Measurements from ENCODE around the gene LGALS4. TPM values are rescaled to one million over a fixed set of nuclear protein-coding genes. Genes with fewer than 3 reads are reported as not detected.
"Not testable (repeated sequence)": the region's sequence is repeated elsewhere in the genome, so short reads cannot be mapped to it uniquely, and the experiment has no call there.

Gene LGALS4
- total RNA-seq, 1 donor from 2014 or later: 33.4 TPM

DNA sequence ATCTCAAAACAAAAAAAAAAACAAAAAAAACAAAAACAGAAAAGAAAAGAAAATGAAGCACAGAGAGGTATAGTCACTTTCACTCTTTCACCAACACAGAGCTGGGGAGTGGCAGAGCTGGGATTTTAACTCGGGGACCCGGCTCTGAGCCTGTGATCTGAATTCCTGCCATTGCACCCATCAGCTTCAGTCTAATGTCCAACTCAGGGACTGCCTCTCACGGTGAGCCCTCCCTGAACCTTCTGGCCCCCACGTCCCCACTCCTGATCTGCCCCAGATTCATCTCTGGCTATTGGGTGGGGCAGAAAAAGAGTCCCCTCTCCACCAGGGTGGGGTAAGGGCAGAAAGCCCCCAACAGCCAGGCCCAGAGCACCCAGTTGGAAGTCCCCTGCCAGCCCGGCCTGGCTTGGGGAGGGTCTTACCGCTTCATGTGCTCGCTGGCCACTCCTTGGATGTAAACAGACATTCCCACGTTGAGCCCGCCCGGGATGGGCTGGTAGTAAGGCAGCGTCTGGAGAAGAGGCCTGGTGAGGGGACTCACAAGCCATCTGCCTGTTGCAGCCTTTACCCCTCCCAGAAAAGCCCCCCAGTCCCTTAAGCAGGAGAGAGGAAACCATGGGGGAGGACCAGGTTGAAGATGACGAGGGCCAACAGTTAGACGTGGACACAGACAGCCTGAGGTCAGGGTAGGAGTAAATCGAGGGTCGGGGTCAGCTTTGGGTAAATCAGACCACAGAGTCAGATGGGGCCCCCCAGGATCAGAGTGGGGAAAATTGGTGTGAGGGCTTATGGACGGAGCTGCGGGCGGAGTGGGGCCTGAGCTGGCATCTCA lies 520 bp downstream of the LGALS4 start:
- H3K27me3 Mint-ChIP-seq: no peaks in the 10 kb centered on the region
- H3K4me3 Mint-ChIP-seq: no peak overlapping the region
- H3K9me3 Mint-ChIP-seq: no peaks in the 10 kb centered on the region
- peak overlapping the region; percentile 39 for H3K27ac Mint-ChIP-seq
- TF ChIP-seq, protein P1, sequence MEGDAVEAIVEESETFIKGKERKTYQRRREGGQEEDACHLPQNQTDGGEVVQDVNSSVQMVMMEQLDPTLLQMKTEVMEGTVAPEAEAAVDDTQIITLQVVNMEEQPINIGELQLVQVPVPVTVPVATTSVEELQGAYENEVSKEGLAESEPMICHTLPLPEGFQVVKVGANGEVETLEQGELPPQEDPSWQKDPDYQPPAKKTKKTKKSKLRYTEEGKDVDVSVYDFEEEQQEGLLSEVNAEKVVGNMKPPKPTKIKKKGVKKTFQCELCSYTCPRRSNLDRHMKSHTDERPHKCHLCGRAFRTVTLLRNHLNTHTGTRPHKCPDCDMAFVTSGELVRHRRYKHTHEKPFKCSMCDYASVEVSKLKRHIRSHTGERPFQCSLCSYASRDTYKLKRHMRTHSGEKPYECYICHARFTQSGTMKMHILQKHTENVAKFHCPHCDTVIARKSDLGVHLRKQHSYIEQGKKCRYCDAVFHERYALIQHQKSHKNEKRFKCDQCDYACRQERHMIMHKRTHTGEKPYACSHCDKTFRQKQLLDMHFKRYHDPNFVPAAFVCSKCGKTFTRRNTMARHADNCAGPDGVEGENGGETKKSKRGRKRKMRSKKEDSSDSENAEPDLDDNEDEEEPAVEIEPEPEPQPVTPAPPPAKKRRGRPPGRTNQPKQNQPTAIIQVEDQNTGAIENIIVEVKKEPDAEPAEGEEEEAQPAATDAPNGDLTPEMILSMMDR (conservative IDR thresholded peaks at IDR 0.05): no peak
- DNase-seq (ENCODE audit: extremely low spot score, unreplicated experiment): no peak
- H3K36me3 Mint-ChIP-seq: peaks cover 5% of the 10 kb centered on the region
- peaks cover 6% of the 10 kb centered on the region for H3K4me1 Mint-ChIP-seq (ENCODE audit: unreplicated experiment)

DNA sequence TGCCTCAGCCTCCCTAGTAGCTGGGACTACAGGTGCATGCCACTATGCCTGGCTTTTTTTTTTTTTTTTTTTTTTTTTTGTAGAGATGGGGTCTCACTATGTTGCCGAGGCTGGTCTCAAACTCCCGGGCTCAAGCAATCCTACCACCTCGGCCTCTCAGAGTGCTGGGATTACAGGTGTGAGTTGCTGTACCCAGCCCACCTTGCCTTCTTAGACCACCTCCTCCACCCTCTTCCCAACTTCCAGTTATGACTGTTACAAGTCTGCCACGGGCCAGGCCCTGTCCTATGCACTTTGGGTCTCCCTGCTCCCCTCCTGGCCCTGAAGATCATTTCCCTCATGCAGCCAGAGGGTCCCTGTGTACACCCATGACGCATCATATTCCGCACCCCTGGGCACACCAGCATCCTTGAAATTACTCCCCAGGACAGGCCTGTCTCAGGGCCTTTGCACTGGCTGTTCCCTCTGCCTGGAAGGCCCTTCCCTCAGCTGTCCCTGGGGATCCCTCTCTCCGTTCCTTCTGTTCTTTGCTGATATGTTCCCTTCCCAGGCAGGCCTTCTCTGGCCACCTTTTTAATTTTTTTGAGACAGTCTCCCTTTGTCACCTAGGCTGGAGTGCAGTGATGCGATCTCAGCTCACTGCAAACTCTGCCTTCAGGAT lies 3.0 kb downstream of the LGALS4 start:
- Mint-ChIP-seq H3K27ac (no peak overlapping the region), H3K9me3 (no peaks in the 10 kb centered on the region), H3K36me3 (no peaks in the 10 kb centered on the region), H3K4me3 (no peak overlapping the region), H3K4me1 (ENCODE audit: unreplicated experiment) (peaks cover 9% of the 10 kb centered on the region), H3K27me3 (no peaks in the 10 kb centered on the region)
- no peak for DNase-seq (ENCODE audit: extremely low spot score, unreplicated experiment)
- TF ChIP-seq, protein P1 (conservative IDR thresholded peaks at IDR 0.05): no peak

DNA sequence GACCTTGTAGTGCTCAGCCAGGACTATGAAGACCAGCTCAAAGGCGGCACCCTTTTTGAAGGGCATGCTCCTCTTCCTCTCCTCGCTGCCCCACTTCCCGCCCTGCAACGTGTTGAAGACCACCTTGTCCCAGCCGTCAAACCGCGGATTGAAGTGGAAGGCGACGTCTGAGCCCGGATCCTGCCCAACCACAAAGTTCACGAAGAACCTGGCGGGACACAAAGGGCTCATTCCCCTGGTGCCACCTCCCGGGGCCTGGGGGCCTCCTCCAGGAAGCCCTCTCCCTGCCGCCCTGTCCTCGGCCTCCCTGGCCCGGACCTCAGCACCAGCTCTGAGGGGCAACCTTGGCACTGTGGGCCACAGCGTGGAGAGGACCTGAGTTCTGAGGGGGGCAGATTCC lies 4.0 kb downstream of the LGALS4 start:
- DNase-seq (ENCODE audit: extremely low spot score, unreplicated experiment): no peak
- H3K9me3 Mint-ChIP-seq: no peaks in the 10 kb centered on the region
- H3K4me1 Mint-ChIP-seq (ENCODE audit: unreplicated experiment): peaks cover 9% of the 10 kb centered on the region
- no peaks in the 10 kb centered on the region for H3K36me3 Mint-ChIP-seq
- TF ChIP-seq, protein P1 (conservative IDR thresholded peaks at IDR 0.05): no peak
- H3K27me3 Mint-ChIP-seq: no peaks in the 10 kb centered on the region
- no peak overlapping the region for H3K27ac Mint-ChIP-seq
- no peak overlapping the region for H3K4me3 Mint-ChIP-seq

DNA sequence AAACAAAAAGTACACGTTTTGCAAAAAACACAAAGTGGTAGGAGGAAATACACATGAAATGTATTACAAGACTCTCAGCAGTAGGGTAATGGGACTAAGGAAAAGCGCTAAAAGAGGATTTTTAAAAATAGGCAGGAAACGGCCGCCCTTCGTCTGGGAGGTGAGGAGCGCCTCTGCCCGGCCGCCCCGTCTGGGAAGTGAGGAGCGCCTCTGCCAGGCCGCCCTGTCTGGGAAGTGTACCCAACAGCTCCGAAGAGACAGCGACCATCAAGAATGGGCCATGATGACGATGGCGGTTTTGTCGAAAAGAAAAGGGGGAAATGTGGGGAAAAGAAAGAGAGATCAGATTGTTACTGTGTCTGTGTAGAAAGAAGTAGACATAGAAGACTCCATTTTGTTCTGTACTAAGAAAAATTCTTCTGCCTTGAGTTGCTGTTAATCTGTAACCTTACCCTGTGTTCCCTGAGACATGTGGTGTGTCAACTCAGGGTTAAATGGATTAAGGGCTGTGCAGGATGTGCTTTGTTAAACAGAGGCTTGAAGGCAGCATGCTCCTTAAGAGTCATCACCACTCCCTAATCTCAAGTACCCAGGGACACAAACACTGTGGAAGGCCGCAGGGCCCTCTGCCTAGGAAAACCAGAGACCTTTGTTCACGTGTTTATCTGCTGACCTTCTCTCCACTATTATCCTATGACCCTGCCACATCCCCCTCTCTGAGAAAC lies 5.2 kb downstream of the LGALS4 start:
- H3K4me1 Mint-ChIP-seq (ENCODE audit: unreplicated experiment); H3K4me3 Mint-ChIP-seq; H3K36me3 Mint-ChIP-seq; DNase-seq (ENCODE audit: extremely low spot score, unreplicated experiment); H3K9me3 Mint-ChIP-seq; H3K27me3 Mint-ChIP-seq: not testable (repeated sequence)
- peak overlapping the region; percentile 82 for H3K27ac Mint-ChIP-seq

DNA sequence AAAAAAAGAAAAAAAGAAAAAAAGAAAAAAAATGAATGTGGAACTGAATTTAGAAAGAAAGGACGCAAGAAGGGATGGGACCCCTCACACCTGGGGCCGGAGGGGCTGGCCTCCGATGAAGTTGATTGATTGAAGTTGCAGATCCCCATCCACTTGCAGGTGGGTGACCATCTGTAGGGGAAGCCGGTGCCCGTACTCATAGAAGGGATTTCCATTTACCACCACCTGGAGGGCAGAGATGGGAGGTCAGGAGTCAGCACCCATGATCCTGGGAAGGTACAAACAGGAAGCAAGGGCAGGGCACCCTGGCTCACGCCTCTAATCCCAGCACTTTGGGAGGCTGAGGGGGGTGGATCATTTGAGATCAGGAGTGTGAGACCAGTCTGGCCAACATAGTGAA lies 6.4 kb downstream of the LGALS4 start:
- TF ChIP-seq, protein P1 (conservative IDR thresholded peaks at IDR 0.05): no peak

More for the DNA sequence above, 6.4 kb downstream of the LGALS4 start:
- Mint-ChIP-seq H3K4me1 (ENCODE audit: unreplicated experiment) (peaks cover 9% of the 10 kb centered on the region), H3K4me3 (no peak overlapping the region), H3K27ac (no peak overlapping the region), H3K36me3 (no peaks in the 10 kb centered on the region), H3K9me3 (no peaks in the 10 kb centered on the region), H3K27me3 (no peaks in the 10 kb centered on the region)
- no peak for DNase-seq (ENCODE audit: extremely low spot score, unreplicated experiment)

Data from type B pancreatic cell (in vitro differentiated cells).